Lung (tissue), 12 donors: ENCODE data around the gene TGFBR2. TPM values are rescaled to one million over a fixed set of nuclear protein-coding genes. Genes with fewer than 3 reads are reported as not detected.

Source experiments
- ATAC-seq: fragments of 200-7000 bp; cut with Tn5 transposase; one replicate; pipeline ENCODE4 v1.9.1; 2020; ENCODE audit warnings: moderate number of reproducible peaks; ENCODE audit not compliant: insufficient read depth, low FRiP score
- DNase-seq, 3 donors: peaks; one replicate each; pipeline ENCODE4 v3.0.0-alpha.2; 2013 to 2017
- H3K27ac ChIP-seq, 2 donors: one replicate each; pipeline ENCODE4 v1.5.1; 2013; ENCODE audit warnings: mild to moderate bottlenecking in 2 of 2, moderate library complexity in 2 of 2, control low read depth in 1 of 2, inconsistent platforms in 1 of 2, low read depth in 1 of 2, low read length in 1 of 2
- H3K27me3 ChIP-seq, 3 donors: one replicate each; pipeline ENCODE4 v1.5.1; 2013; ENCODE audit warnings: low read length in 2 of 3; ENCODE audit not compliant: control insufficient read depth in 3 of 3, insufficient read depth in 3 of 3
- H3K36me3 ChIP-seq, 4 donors: one replicate each; pipeline ENCODE4 v1.5.1; 2013; ENCODE audit warnings: low read length in 4 of 4, mild to moderate bottlenecking in 1 of 4, moderate library complexity in 1 of 4; ENCODE audit not compliant: control insufficient read depth in 4 of 4, insufficient read depth in 4 of 4
- H3K4me1 ChIP-seq, 5 donors: one replicate each; pipeline ENCODE4 v1.5.1; 2013; ENCODE audit warnings: low read length in 5 of 5, mild to moderate bottlenecking in 2 of 5, moderate library complexity in 1 of 5; ENCODE audit not compliant: control insufficient read depth in 5 of 5, insufficient read depth in 5 of 5
- H3K4me3 ChIP-seq: one replicate; pipeline ENCODE4 v1.5.1; 2013; ENCODE audit warnings: mild to moderate bottlenecking, control low read depth, moderate library complexity
- H3K9ac ChIP-seq, 2 donors: one replicate each; pipeline ENCODE4 v1.5.1; 2013; ENCODE audit warnings: low read length in 2 of 2, control low read depth in 1 of 2; ENCODE audit not compliant: insufficient read depth in 1 of 2
- H3K9me3 ChIP-seq, 4 donors: one replicate each; pipeline ENCODE4 v1.5.1; 2013; ENCODE audit warnings: low read length in 3 of 4, mild to moderate bottlenecking in 1 of 4, moderate library complexity in 1 of 4; ENCODE audit not compliant: control insufficient read depth in 4 of 4, insufficient read depth in 3 of 4
- CTCF ChIP-seq: IDR thresholded peaks from 2 replicates; pipeline ENCODE4 v1.5.1; 2012; ENCODE audit warnings: mild to moderate bottlenecking; ENCODE audit errors: control extremely low read depth, extremely low read depth
- WGBS, 2 donors: extraction: QIAGEN DNeasy Blood & Tissue Kit; methylation state at CpG; one replicate each; pipeline ENCODE4 v1.1.7; 2013; 5-methylcytosine and 5-hydroxymethylcytosine counted together
- polyA plus RNA-seq, 2 donors: library from polyadenylated mRNA; stranded (reverse); fragments of 200-250 nt; gene quantifications; one replicate each; pipeline ENCODE4 v1.2.1, GENCODE V29; 2013
- total RNA-seq, 2 donors: library from RNA; depleted of rRNA in 1 of 2; stranded (reverse); fragments of >200 nt in 1 of 2; gene quantifications; one replicate each; pipeline ENCODE4 v1.2.1, GENCODE V29; 2014 to 2021
- donor health status: control.
- donor health status: control.
- donor health status: Bipolar disorder and iron deficiency.
- donor health status: healthy.
- donor health status: DM: yes; HTN: yes; CAD: no.

TGFBR2 gene
- total and polyA plus RNA-seq, 4 donors = 31.1 to 232 (median 163) TPM

- 17 to 40% methylated on average over 3 of the region's 3 CpGs for WGBS, 2 donors
- Histone ChIP-seq H3K36me3 (peaks cover 0 to 2% (median 0%) of the 10 kb centered on the region in 4 donors), H3K4me1 (peaks cover 0 to 22% (median 15%) of the 10 kb centered on the region in 5 donors), H3K9me3 (no peaks in the 10 kb centered on the region), H3K9ac (no peak overlapping the region), H3K4me3 (no peak overlapping the region), H3K27ac (no peak overlapping the region), H3K27me3 (no peaks in the 10 kb centered on the region)
- TF ChIP-seq CTCF = no peak
- ATAC-seq (no peak), DNase-seq (no peak)
Observed at GRCh38 chr3:30604093-30604492, 2.3 kb upstream of the TGFBR2 start.

- peak overlapping the region in 1 of 2 donors; percentile 53 for H3K27ac ChIP-seq
- no peak for ATAC-seq
- no peak for DNase-seq
- no peak overlapping the region for H3K4me3 ChIP-seq
- no peak overlapping the region for H3K9ac ChIP-seq
- H3K36me3 ChIP-seq = peaks cover 0 to 2% (median 0%) of the 10 kb centered on the region in 4 donors
- H3K27me3 ChIP-seq = no peaks in the 10 kb centered on the region
- H3K9me3 ChIP-seq = no peaks in the 10 kb centered on the region
- 32 to 52% methylated on average over 5 of the region's 5 CpGs for WGBS, 2 donors
- H3K4me1 ChIP-seq = peaks cover 0 to 22% (median 14%) of the 10 kb centered on the region in 5 donors
- TF ChIP-seq CTCF = no peak
Observed at GRCh38 chr3:30604558-30604957, 1.8 kb upstream of the TGFBR2 start.

- Histone ChIP-seq H3K36me3 (peaks cover 0 to 2% (median 0%) of the 10 kb centered on the region in 4 donors), H3K4me1 (peaks cover 0 to 22% (median 14%) of the 10 kb centered on the region in 5 donors), H3K9ac (no peak overlapping the region), H3K27me3 (no peaks in the 10 kb centered on the region), H3K9me3 (no peaks in the 10 kb centered on the region), H3K27ac (peak overlapping the region; percentile 27 to 99), H3K4me3 (no peak overlapping the region)
- no peak for ATAC-seq
- DNase-seq = no peak
- WGBS, 2 donors = 56 to 60% methylated on average over 4 of the region's 4 CpGs
- TF ChIP-seq CTCF = no peak
Observed at GRCh38 chr3:30605005-30605404, 1.4 kb upstream of the TGFBR2 start.
